K562 (cell line): ENCODE measurements around the gene SGMS1. TPM values are rescaled to one million over a fixed set of nuclear protein-coding genes. Genes with fewer than 3 reads are reported as not detected.

ENCODE experiments used
- HLTF ChIP-seq: fragments of 450-650 bp; IDR thresholded peaks from 2 replicates; pipeline ENCODE4 v1.6.1; 2016
- MIER1 ChIP-seq: fragments of 450-650 bp; IDR thresholded peaks from 2 replicates; pipeline ENCODE4 v1.6.1; 2016; ENCODE audit warnings: antibody characterized with exemption, mild to moderate bottlenecking, low read depth
- MYC ChIP-seq, 2 experiments: fragments of 250-450 bp in 1 of 2; sonication (Bioruptor Pico) in 1 of 2; IDR thresholded peaks; 2 replicates each; pipeline versions ENCODE4 v1.5.1 to v1.6.1; 2012 to 2021; ENCODE audit warnings: low read depth in 2 of 2, borderline replicate concordance in 1 of 2, improper control_type of control experiment in 1 of 2, low read length in 1 of 2, mild to moderate bottlenecking in 1 of 2, moderate library complexity in 1 of 2
- NFE2 ChIP-seq: IDR thresholded peaks from 2 replicates; pipeline ENCODE4 v1.6.1; 2014; ENCODE audit warnings: antibody characterized with exemption, low read depth
- NFXL1 ChIP-seq: fragments of 450-650 bp; formaldehyde crosslinking; IDR thresholded peaks from 2 replicates; pipeline ENCODE4 v1.4.0; 2021; ENCODE audit warnings: mild to moderate bottlenecking
- STAT5A ChIP-seq: IDR thresholded peaks from 2 replicates; pipeline ENCODE4 v1.6.1; 2012; ENCODE audit warnings: low read length, inconsistent platforms, borderline replicate concordance
- TBL1XR1 ChIP-seq, 2 experiments: IDR thresholded peaks; 2 replicates each; pipeline ENCODE4 v1.6.1; 2012; ENCODE audit warnings: improper control_type of control experiment in 2 of 2, low read length in 2 of 2, mild to moderate bottlenecking in 1 of 2
- ZEB2 ChIP-seq: fragments of 450-650 bp; IDR thresholded peaks from 2 replicates; pipeline ENCODE4 v1.6.1; 2016
- ZNF165 ChIP-seq: fragments of 250-450 bp; sonication (Bioruptor Pico); IDR thresholded peaks from 2 replicates; pipeline ENCODE4 v1.4.0; 2020; ENCODE audit warnings: borderline replicate concordance
- ZNF764 ChIP-seq: fragments of 250-450 bp; sonication (Bioruptor Pico); IDR thresholded peaks from 2 replicates; pipeline ENCODE4 v1.4.0; 2020; ENCODE audit warnings: low read depth, mild to moderate bottlenecking, moderate library complexity
- polyA plus RNA-seq, 8 experiments: library from polyadenylated mRNA; depleted of rRNA in 4 of 8; stranded (reverse) in 5 of 8; unstranded in 3 of 8; fragments of >200 nt; fragmentation: Nextera tagmentation in 2 of 8; fragmentation: Illumina TruSeq in 1 of 8; extraction: Ambion mirVana in 2 of 8; extraction: Trizol in 1 of 8; gene quantifications; 2 replicates each; pipeline versions ENCODE4 v1.2.1 to v1.2.3, GENCODE V29; 2011 to 2014; ENCODE audit warnings: inconsistent platforms in 1 of 8, missing spikeins in 1 of 8
- total RNA-seq, 7 experiments: library from RNA; depleted of rRNA in 6 of 7; stranded (reverse); fragments of >200 nt in 6 of 7; fragmentation: Illumina TruSeq in 2 of 7; extraction: Trizol in 2 of 7; gene quantifications; 2 replicates each; pipeline versions ENCODE4 v1.2.1 to v1.2.3, GENCODE V29; 2011 to 2021; ENCODE audit warnings: low replicate concordance in 1 of 7
- TF ChIP-seq, protein P1 (sequence below): fragments of 450-650 bp; IDR thresholded peaks from 2 replicates; pipeline ENCODE4 v1.6.1; 2017; ENCODE audit warnings: mild to moderate bottlenecking, moderate library complexity
- TF ChIP-seq, protein P2 (sequence below): sonication (generic); formaldehyde crosslinking; IDR thresholded peaks from 2 replicates; pipeline ENCODE4 v1.8.1; 2023; ENCODE audit warnings: mild to moderate bottlenecking, missing genetic modification reagents, moderate library complexity
- TF ChIP-seq, protein P3 (sequence below): fragments of 250-450 bp; sonication (Bioruptor Pico); IDR thresholded peaks from 2 replicates; pipeline ENCODE4 v1.8.0; 2022; ENCODE audit warnings: moderate library complexity, mild to moderate bottlenecking, inconsistent platforms
- TF ChIP-seq, protein P4 (sequence below): fragments of 450-650 bp; IDR thresholded peaks from 2 replicates; pipeline ENCODE4 v1.6.1; 2016; ENCODE audit warnings: antibody characterized with exemption
- TF ChIP-seq, protein P5 (sequence below): fragments of 450-650 bp; IDR thresholded peaks from 2 replicates; pipeline ENCODE4 v1.6.1; 2018; ENCODE audit warnings: mild to moderate bottlenecking, low read depth; ENCODE audit not compliant: partially characterized antibody
- TF ChIP-seq, protein P6 (sequence below): sonication (generic); formaldehyde crosslinking; IDR thresholded peaks from 2 replicates; pipeline ENCODE4 v1.8.0; 2022; ENCODE audit warnings: mild to moderate bottlenecking, missing genetic modification reagents
- TF ChIP-seq, protein P7 (sequence below): fragments of 250-450 bp; sonication (Bioruptor Pico); IDR thresholded peaks from 2 replicates; pipeline ENCODE4 v1.5.0; 2020; ENCODE audit warnings: mild to moderate bottlenecking, borderline replicate concordance

The SGMS1 gene
- total and polyA plus RNA-seq, 9 of the 15 experiments (the other 6 are each of a cell fraction or from before 2014, with no cell fraction given): 22.6 to 232 (median 82.2) TPM

DNA sequence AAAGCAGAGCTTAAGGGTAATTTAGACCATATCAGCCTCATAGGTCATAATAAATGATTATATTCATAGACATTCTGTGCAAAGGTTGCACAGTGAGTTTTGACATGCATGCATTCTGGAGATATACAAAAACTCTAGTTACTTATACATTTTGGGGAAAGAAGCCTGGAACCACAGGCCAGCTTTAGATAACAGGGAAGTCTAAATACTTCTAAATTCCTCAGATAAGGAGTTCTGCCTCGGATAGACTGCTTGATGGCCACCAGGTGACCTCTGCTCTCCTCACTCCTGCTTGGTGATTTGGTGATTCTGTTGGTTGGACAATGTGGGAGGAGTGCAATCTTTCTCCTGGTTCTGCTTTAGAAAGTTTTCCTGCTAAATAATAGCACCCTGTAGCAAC, 77.9 kb downstream of the SGMS1 start (continued):
- TF ChIP-seq, protein P1, sequence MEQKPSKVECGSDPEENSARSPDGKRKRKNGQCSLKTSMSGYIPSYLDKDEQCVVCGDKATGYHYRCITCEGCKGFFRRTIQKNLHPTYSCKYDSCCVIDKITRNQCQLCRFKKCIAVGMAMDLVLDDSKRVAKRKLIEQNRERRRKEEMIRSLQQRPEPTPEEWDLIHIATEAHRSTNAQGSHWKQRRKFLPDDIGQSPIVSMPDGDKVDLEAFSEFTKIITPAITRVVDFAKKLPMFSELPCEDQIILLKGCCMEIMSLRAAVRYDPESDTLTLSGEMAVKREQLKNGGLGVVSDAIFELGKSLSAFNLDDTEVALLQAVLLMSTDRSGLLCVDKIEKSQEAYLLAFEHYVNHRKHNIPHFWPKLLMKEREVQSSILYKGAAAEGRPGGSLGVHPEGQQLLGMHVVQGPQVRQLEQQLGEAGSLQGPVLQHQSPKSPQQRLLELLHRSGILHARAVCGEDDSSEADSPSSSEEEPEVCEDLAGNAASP: no peak
- TF ChIP-seq HLTF (peak; percentile 14; the same call in 1 of the 2 replicates), STAT5A (no peak; the same call in 1 of the 2 replicates), ZNF764 (CRISPR knock-in tag) (no peak), MYC (IDR thresholded peaks at IDR 0.05; ENCODE audit: low read depth, low read length) (peak; percentile 22; the same call in 1 of the 2 replicates), MYC (CRISPR knock-in tag; IDR thresholded peaks at IDR 0.05; ENCODE audit: borderline replicate concordance, low read depth) (no peak), MIER1 (no peak), NFXL1 (CRISPR knock-in tag) (no peak), TBL1XR1 (IDR thresholded peaks at IDR 0.05; ENCODE audit: low read length in 2 of 2) (peak in 1 of 2 experiments; percentile 12; a peak in 1 of 4 replicates), NFE2 (no peak), ZEB2 (0 out of 2 replicates have a peak, but pooled peaks have one; percentile 30), ZNF165 (CRISPR knock-in tag) (no peak)
- TF ChIP-seq, protein P2, sequence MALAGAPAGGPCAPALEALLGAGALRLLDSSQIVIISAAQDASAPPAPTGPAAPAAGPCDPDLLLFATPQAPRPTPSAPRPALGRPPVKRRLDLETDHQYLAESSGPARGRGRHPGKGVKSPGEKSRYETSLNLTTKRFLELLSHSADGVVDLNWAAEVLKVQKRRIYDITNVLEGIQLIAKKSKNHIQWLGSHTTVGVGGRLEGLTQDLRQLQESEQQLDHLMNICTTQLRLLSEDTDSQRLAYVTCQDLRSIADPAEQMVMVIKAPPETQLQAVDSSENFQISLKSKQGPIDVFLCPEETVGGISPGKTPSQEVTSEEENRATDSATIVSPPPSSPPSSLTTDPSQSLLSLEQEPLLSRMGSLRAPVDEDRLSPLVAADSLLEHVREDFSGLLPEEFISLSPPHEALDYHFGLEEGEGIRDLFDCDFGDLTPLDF (CRISPR knock-in tag): no peak
- TF ChIP-seq, protein P3, sequence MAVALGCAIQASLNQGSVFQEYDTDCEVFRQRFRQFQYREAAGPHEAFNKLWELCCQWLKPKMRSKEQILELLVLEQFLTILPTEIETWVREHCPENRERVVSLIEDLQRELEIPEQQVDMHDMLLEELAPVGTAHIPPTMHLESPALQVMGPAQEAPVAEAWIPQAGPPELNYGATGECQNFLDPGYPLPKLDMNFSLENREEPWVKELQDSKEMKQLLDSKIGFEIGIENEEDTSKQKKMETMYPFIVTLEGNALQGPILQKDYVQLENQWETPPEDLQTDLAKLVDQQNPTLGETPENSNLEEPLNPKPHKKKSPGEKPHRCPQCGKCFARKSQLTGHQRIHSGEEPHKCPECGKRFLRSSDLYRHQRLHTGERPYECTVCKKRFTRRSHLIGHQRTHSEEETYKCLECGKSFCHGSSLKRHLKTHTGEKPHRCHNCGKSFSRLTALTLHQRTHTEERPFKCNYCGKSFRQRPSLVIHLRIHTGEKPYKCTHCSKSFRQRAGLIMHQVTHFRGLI (CRISPR knock-in tag): no peak
- TF ChIP-seq, protein P4, sequence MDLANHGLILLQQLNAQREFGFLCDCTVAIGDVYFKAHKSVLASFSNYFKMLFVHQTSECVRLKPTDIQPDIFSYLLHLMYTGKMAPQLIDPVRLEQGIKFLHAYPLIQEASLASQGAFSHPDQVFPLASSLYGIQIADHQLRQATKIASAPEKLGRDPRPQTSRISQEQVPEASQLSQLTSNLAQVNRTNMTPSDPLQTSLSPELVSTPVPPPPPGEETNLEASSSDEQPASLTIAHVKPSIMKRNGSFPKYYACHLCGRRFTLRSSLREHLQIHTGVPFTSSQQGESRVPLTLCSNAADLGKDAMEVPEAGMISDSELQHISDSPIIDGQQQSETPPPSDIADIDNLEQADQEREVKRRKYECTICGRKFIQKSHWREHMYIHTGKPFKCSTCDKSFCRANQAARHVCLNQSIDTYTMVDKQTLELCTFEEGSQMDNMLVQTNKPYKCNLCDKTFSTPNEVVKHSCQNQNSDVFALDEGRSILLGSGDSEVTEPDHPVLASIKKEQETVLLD: no peak
- TF ChIP-seq, protein P5, sequence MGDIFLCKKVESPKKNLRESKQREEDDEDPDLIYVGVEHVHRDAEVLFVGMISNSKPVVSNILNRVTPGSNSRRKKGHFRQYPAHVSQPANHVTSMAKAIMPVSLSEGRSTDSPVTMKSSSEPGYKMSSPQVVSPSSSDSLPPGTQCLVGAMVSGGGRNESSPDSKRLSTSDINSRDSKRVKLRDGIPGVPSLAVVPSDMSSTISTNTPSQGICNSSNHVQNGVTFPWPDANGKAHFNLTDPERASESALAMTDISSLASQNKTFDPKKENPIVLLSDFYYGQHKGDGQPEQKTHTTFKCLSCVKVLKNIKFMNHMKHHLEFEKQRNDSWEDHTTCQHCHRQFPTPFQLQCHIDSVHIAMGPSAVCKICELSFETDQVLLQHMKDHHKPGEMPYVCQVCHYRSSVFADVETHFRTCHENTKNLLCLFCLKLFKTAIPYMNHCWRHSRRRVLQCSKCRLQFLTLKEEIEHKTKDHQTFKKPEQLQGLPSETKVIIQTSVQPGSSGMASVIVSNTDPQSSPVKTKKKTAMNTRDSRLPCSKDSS: no peak
- TF ChIP-seq, protein P6, sequence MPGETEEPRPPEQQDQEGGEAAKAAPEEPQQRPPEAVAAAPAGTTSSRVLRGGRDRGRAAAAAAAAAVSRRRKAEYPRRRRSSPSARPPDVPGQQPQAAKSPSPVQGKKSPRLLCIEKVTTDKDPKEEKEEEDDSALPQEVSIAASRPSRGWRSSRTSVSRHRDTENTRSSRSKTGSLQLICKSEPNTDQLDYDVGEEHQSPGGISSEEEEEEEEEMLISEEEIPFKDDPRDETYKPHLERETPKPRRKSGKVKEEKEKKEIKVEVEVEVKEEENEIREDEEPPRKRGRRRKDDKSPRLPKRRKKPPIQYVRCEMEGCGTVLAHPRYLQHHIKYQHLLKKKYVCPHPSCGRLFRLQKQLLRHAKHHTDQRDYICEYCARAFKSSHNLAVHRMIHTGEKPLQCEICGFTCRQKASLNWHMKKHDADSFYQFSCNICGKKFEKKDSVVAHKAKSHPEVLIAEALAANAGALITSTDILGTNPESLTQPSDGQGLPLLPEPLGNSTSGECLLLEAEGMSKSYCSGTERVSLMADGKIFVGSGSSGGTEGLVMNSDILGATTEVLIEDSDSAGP (CRISPR knock-in tag): no peak
- TF ChIP-seq, protein P7, sequence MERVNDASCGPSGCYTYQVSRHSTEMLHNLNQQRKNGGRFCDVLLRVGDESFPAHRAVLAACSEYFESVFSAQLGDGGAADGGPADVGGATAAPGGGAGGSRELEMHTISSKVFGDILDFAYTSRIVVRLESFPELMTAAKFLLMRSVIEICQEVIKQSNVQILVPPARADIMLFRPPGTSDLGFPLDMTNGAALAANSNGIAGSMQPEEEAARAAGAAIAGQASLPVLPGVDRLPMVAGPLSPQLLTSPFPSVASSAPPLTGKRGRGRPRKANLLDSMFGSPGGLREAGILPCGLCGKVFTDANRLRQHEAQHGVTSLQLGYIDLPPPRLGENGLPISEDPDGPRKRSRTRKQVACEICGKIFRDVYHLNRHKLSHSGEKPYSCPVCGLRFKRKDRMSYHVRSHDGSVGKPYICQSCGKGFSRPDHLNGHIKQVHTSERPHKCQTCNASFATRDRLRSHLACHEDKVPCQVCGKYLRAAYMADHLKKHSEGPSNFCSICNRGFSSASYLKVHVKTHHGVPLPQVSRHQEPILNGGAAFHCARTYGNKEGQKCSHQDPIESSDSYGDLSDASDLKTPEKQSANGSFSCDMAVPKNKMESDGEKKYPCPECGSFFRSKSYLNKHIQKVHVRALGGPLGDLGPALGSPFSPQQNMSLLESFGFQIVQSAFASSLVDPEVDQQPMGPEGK (CRISPR knock-in tag): no peak
